ENCODE data around the gene SNX1. TPM values are rescaled to one million over a fixed set of nuclear protein-coding genes. Genes with fewer than 3 reads are reported as not detected.

The SNX1 gene
- total RNA-seq, 2 donors from 2014 or later: 54.5 to 63.0 TPM

DNA sequence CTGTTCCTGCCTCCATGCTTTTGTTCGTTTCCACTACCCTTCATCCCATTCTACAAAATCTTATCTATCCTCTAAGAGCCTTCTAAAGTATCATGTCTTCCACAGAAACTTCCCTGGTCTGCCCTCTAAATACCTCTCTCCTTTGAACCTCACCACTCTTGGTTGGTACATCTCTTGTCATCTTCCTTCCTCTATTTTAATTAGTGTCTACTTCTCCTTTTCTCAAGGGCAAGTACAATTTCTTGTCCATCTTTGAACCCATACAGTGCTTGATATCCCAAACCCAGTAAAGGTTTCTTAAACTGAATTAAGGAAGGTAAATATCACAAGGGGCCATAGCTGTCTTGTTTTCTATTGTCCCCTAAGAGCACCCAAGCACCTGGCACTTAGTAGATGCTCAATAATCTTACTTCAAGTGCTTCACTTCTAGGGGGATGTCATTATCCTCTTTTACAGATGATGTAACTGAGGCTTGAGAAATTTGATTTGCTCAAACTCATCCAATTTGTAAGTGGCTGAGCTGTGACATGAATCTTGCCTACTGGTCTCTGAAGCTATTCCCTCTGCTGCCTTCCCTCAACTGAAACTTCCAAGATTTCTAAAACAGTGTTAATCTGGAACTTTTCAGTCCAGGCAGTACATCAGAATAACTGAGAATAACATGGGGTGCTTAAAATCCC is 46.9 kb upstream of the SNX1 start:
- Histone ChIP-seq H3K36me3 (ENCODE audit: control insufficient read depth, insufficient read depth, low read length) (no peaks in the 10 kb centered on the region), H3K27me3 (ENCODE audit: control insufficient read depth, insufficient read depth, low read length, poor library complexity, severe bottlenecking) (peaks cover 41% of the 10 kb centered on the region), H3K9ac (ENCODE audit: extremely low read depth, low read length, poor library complexity, severe bottlenecking) (no peak overlapping the region), H3K27ac (ENCODE audit: low read depth, low read length) (no peak overlapping the region), H3K9me3 (ENCODE audit: control insufficient read depth, low read length) (no peaks in the 10 kb centered on the region), H3K4me1 (ENCODE audit: control insufficient read depth, insufficient read depth, low read length) (no peaks in the 10 kb centered on the region), H3K4me3 (ENCODE audit: low read length) (no peak overlapping the region)
- Mint-ChIP-seq H3K27me3 (ENCODE audit: insufficient read depth) (peaks cover 43% of the 10 kb centered on the region), H3K36me3 (ENCODE audit: low read depth) (no peaks in the 10 kb centered on the region), H3K4me1 (peaks cover 8% of the 10 kb centered on the region), H3K9me3 (no peaks in the 10 kb centered on the region), H3K27ac (no peak overlapping the region), H3K4me3 (no peak overlapping the region)
- no peak for DNase-seq
- TF ChIP-seq, protein P1, sequence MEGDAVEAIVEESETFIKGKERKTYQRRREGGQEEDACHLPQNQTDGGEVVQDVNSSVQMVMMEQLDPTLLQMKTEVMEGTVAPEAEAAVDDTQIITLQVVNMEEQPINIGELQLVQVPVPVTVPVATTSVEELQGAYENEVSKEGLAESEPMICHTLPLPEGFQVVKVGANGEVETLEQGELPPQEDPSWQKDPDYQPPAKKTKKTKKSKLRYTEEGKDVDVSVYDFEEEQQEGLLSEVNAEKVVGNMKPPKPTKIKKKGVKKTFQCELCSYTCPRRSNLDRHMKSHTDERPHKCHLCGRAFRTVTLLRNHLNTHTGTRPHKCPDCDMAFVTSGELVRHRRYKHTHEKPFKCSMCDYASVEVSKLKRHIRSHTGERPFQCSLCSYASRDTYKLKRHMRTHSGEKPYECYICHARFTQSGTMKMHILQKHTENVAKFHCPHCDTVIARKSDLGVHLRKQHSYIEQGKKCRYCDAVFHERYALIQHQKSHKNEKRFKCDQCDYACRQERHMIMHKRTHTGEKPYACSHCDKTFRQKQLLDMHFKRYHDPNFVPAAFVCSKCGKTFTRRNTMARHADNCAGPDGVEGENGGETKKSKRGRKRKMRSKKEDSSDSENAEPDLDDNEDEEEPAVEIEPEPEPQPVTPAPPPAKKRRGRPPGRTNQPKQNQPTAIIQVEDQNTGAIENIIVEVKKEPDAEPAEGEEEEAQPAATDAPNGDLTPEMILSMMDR (conservative IDR thresholded peaks at IDR 0.05): no peak
- WGBS, 2 experiments (ENCODE audit: insufficient coverage in 1 of 2, insufficient read length in 1 of 2): 89 to 100% methylated on average over 1 of the region's 1 CpG

DNA sequence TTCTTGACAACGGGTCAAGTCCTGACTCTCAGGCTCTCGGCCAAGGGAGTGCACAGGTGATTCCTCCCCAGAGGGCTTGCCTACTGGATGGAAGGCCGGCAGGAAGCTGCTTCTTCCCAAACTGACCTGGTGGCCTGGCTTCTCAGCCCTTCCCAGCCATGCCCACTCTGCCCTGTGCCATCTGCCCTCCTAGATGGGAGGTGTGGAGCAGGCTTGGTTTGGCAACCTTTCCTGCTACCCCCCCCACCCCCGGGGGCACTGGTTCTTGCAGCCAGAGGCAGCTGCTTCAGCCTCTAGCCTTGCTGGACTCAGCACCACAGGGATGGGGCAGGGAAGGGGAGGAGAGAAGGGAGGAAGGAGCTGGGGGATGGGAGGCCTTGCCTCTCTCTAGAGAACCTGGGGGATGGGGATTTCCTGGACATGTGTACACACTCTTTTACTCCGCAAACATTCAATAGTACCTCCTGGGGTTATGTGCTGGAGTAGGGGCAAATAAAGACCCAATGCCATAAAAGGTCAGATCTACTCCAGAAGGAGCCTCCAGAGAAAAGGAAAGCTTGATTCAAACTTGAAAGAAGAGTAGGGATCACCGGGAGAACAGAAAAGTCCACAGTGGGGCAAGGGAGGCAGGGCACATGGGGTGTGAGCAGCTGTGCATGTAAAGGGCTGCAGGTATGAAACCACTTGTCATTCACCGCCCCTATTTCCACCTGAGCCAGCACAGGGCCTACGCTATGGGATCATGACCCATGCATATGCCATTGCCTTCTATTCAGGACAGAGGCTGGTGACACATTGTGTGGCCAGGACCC is 45.3 kb upstream of the SNX1 start:
- WGBS, 2 experiments (ENCODE audit: insufficient coverage in 1 of 2, insufficient read length in 1 of 2): 84 to 85% methylated on average over 5 to 8 of the region's 8 CpGs
- H3K36me3 Mint-ChIP-seq (ENCODE audit: low read depth): no peaks in the 10 kb centered on the region
- Histone ChIP-seq H3K27ac (ENCODE audit: low read depth, low read length) (no peak overlapping the region), H3K4me1 (ENCODE audit: control insufficient read depth, insufficient read depth, low read length) (no peaks in the 10 kb centered on the region), H3K36me3 (ENCODE audit: control insufficient read depth, insufficient read depth, low read length) (no peaks in the 10 kb centered on the region), H3K4me3 (ENCODE audit: low read length) (no peak overlapping the region), H3K9me3 (ENCODE audit: control insufficient read depth, low read length) (no peaks in the 10 kb centered on the region), H3K27me3 (ENCODE audit: control insufficient read depth, insufficient read depth, low read length, poor library complexity, severe bottlenecking) (peaks cover 26% of the 10 kb centered on the region), H3K9ac (ENCODE audit: extremely low read depth, low read length, poor library complexity, severe bottlenecking) (no peak overlapping the region)
- H3K27me3 Mint-ChIP-seq (ENCODE audit: insufficient read depth): peaks cover 27% of the 10 kb centered on the region
- no peaks in the 10 kb centered on the region for H3K9me3 Mint-ChIP-seq
- H3K27ac Mint-ChIP-seq: no peak overlapping the region
- TF ChIP-seq, protein P1 (conservative IDR thresholded peaks at IDR 0.05): no peak
- peaks cover 6% of the 10 kb centered on the region for H3K4me1 Mint-ChIP-seq
- DNase-seq: no peak
- no peak overlapping the region for H3K4me3 Mint-ChIP-seq

DNA sequence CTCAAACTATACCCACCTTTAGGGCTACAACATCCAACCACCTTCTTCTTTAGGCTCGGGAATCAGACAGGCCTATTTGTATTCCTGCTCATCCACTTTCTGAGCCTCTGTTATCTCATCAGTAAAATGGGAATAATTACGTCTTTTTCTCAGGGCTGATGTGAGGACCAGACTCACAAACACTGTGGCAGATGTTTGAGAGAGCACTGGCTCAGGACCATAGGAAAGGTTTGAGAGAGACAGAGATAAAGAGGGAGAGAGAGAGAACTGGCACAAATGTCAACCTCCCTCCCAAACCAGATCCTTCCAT is 44.7 kb upstream of the SNX1 start:
- TF ChIP-seq, protein P1 (conservative IDR thresholded peaks at IDR 0.05): no peak
- WGBS, 2 experiments (ENCODE audit: insufficient coverage in 1 of 2, insufficient read length in 1 of 2): 91 to 95% methylated on average over 2 of the region's 2 CpGs
- Mint-ChIP-seq H3K9me3 (no peaks in the 10 kb centered on the region), H3K4me1 (peaks cover 6% of the 10 kb centered on the region), H3K27me3 (ENCODE audit: insufficient read depth) (peaks cover 23% of the 10 kb centered on the region), H3K4me3 (no peak overlapping the region), H3K36me3 (ENCODE audit: low read depth) (no peaks in the 10 kb centered on the region), H3K27ac (no peak overlapping the region)
- Histone ChIP-seq H3K9me3 (ENCODE audit: control insufficient read depth, low read length) (no peaks in the 10 kb centered on the region), H3K27me3 (ENCODE audit: control insufficient read depth, insufficient read depth, low read length, poor library complexity, severe bottlenecking) (peaks cover 21% of the 10 kb centered on the region), H3K9ac (ENCODE audit: extremely low read depth, low read length, poor library complexity, severe bottlenecking) (no peak overlapping the region), H3K27ac (ENCODE audit: low read depth, low read length) (no peak overlapping the region), H3K36me3 (ENCODE audit: control insufficient read depth, insufficient read depth, low read length) (no peaks in the 10 kb centered on the region), H3K4me3 (ENCODE audit: low read length) (no peak overlapping the region), H3K4me1 (ENCODE audit: control insufficient read depth, insufficient read depth, low read length) (no peaks in the 10 kb centered on the region)
- no peak for DNase-seq
